Activated naive CD8-positive, alpha-beta T cell treated with anti-CD3 and anti-CD28 coated beads for 36 hours (primary cell): ENCODE data around the gene SPAG16. TPM values are rescaled to one million over a fixed set of nuclear protein-coding genes. Genes with fewer than 3 reads are reported as not detected.
"Not testable (repeated sequence)": the region's sequence is repeated elsewhere in the genome, so short reads cannot be mapped to it uniquely, and the experiment has no call there.

Experiments
- DNase-seq: peaks from one replicate; pipeline ENCODE4 v3.0.0; 2021
- H3K27ac Mint-ChIP-seq: one replicate; pipeline ENCODE4 v1.8.0; 2022; ENCODE audit warnings: mild to moderate bottlenecking, moderate library complexity, mixed read lengths
- H3K27me3 Mint-ChIP-seq: one replicate; pipeline ENCODE4 v1.8.0; 2022; ENCODE audit warnings: mild to moderate bottlenecking, mixed read lengths
- H3K36me3 Mint-ChIP-seq: one replicate; pipeline ENCODE4 v1.8.0; 2021; ENCODE audit warnings: mild to moderate bottlenecking, mixed read lengths
- H3K4me1 Mint-ChIP-seq: one replicate; pipeline ENCODE4 v1.8.0; 2021; ENCODE audit warnings: mixed read lengths
- H3K4me3 Mint-ChIP-seq: one replicate; pipeline ENCODE4 v1.8.0; 2022; ENCODE audit warnings: mild to moderate bottlenecking, moderate library complexity, mixed read lengths
- H3K9me3 Mint-ChIP-seq: one replicate; pipeline ENCODE4 v1.8.0; 2022; ENCODE audit warnings: mixed read lengths
- total RNA-seq, 2 experiments: library from RNA; stranded (reverse); gene quantifications; one replicate each; pipeline ENCODE4 v1.2.3, GENCODE V29; 2021

SPAG16 gene
- total RNA-seq, 2 experiments from 2014 or later = 9.9 to 11.6 TPM

DNA sequence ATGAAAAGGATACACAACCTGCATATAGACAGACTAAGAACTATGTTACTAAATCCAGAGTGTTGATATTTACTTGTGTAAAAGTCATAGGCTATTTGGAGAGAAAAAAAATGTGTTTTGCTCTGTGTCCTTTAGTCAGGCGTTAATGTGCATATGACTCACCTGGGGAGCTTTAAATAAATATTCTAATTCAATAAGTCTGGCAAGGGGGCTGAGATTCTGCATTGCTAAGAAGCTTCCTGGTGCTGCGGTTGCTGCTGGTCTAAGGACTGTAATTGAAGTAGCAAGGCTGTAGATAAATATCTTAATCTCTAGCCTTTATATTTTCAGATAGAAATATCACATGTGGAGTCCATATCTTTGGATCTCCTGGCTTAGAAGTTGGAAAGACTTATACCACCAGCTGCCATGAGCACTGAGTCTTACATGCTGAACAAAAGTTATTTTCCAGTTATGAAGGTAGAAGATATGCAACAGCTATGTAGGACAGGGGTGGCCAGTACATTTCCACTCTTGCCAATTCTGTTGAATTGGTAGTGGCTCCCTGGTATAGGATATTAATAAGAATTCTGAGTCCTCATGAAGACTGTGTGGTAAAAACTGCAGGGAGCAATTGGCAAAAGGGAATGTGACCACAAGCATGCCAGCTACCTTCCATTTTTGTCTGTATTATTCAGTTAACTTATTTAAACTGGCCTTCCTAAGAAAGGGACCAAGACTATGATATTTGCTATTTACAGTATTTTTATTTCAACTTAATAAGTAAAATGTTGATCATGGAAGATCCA is 4.8 kb downstream of the SPAG16 start:
- Mint-ChIP-seq H3K4me1 (peaks cover 17% of the 10 kb centered on the region), H3K27me3 (no peaks in the 10 kb centered on the region), H3K36me3 (peaks cover 9% of the 10 kb centered on the region), H3K27ac (no peak overlapping the region), H3K4me3 (no peak overlapping the region), H3K9me3 (no peaks in the 10 kb centered on the region)
- DNase-seq = no peak

DNA sequence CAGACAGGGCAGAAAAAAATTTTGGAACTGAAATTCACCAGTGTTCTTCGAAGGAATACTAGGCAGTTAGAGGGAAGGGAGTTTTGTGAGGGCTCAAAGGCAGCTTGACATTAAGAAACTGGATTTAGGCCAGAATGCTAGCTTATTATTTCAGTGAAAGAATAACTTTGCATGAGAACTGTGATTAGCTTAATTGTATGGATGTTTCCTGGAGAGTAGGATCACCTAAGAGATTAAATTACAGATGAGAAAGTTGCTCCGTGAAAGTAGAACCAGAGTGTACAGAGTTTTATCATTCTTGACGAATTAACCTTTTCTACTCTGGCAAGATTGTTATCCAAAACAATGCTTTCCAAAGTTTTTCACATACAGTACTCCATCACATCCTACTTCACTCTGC is 6.2 kb downstream of the SPAG16 start:
- Mint-ChIP-seq H3K4me3 (no peak overlapping the region), H3K4me1 (peaks cover 12% of the 10 kb centered on the region), H3K9me3 (no peaks in the 10 kb centered on the region), H3K27me3 (no peaks in the 10 kb centered on the region), H3K36me3 (peaks cover 9% of the 10 kb centered on the region), H3K27ac (no peak overlapping the region)
- DNase-seq = no peak

DNA sequence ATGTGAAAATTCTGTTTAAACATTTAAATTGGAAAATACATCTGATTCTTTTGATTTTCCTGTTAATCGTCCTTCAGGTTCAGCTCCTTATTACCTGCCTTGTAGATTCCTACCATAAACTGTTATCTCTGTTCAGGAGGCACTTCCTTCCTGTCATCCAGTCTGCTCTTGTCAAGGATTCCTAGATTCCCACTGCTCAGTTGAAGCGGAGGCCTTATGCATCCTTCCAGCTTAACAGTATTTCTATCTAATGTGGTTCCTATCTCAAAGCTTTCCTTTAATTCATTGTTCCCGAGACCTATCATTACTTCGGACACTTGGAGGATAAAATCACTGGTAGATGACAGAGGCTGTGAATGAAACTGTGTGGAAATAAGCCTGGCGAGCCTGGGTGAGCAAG is 12.0 kb downstream of the SPAG16 start:
- Mint-ChIP-seq H3K9me3 (no peaks in the 10 kb centered on the region), H3K27me3 (no peaks in the 10 kb centered on the region)

DNA sequence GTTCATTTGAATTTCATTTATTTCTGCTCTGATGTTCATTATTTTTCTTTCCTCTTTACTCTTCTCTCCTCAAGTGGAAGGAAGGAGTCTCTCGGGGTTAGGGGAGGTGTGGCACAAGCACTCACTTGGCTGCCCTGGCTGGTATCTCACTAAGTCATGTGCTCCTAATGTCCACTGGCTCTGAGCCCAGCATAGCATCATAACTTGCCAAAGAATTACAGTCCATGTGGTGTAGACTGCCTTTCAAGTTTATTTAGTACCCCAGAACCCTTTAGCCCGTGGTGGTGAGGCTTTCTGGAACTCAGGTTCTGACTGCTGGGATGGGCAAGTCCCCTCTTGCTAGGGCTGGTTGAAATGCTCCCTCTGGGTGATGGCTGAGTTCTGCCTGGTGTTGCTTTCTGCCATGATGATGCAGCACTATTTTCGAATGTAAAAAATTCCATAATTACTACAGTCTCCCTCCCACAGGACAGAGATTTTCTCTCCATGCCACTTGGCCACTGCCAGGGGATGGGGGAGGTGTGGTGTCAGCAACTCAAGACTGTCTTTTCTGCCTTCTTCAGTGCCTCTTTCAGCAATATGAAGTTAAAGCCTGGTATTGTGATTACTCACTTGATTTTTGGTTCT is 22.2 kb downstream of the SPAG16 start:
- no peaks in the 10 kb centered on the region for H3K27me3 Mint-ChIP-seq
- DNase-seq = no peak
- peaks cover 25% of the 10 kb centered on the region for H3K9me3 Mint-ChIP-seq
- H3K4me1 Mint-ChIP-seq = no peaks in the 10 kb centered on the region
- H3K36me3 Mint-ChIP-seq = peaks cover 55% of the 10 kb centered on the region
- no peak overlapping the region for H3K4me3 Mint-ChIP-seq
- H3K27ac Mint-ChIP-seq = no peak overlapping the region

More for the DNA sequence above, 12.0 kb downstream of the SPAG16 start:
- no peak overlapping the region for H3K27ac Mint-ChIP-seq
- H3K4me3 Mint-ChIP-seq = no peak overlapping the region
- H3K36me3 Mint-ChIP-seq = peaks cover 29% of the 10 kb centered on the region
- no peak for DNase-seq
- H3K4me1 Mint-ChIP-seq = no peaks in the 10 kb centered on the region

DNA sequence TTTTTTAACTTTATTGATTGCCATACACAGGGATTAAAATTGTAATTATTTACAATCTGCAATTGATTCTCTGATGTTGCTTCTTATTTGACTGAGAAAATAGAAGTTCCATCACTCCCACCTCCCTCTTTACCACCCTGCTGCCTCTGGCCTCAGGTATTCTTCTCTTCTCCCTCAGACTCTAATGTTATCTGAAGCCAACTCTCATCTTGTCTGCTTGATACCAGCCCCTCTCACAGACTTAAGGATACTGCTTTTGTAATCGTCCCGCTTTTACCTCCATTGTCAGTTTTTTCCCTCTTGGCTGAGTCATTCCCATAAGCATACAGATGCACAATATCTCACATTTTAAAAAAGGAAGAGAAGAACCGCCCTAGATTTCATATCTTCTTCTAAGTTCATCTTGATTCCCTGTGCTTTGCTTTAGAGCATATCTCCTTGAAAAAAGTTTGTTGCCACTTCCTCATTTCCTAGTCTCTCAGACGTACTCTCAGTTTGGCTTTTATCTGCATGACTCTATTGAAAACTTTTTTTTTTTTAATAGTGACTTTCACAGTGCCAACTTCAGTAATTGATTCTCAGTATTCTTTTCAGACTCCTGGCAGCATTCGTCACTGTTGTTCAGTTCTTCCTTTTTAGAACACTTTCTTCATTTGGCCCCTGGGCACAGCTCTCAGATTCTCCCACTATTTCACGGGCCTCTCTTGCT is 31.1 kb downstream of the SPAG16 start:
- no peak for DNase-seq
- Mint-ChIP-seq H3K4me1 (no peaks in the 10 kb centered on the region), H3K9me3 (no peaks in the 10 kb centered on the region), H3K27me3 (no peaks in the 10 kb centered on the region), H3K4me3 (no peak overlapping the region), H3K36me3 (peaks cover 25% of the 10 kb centered on the region), H3K27ac (no peak overlapping the region)

DNA sequence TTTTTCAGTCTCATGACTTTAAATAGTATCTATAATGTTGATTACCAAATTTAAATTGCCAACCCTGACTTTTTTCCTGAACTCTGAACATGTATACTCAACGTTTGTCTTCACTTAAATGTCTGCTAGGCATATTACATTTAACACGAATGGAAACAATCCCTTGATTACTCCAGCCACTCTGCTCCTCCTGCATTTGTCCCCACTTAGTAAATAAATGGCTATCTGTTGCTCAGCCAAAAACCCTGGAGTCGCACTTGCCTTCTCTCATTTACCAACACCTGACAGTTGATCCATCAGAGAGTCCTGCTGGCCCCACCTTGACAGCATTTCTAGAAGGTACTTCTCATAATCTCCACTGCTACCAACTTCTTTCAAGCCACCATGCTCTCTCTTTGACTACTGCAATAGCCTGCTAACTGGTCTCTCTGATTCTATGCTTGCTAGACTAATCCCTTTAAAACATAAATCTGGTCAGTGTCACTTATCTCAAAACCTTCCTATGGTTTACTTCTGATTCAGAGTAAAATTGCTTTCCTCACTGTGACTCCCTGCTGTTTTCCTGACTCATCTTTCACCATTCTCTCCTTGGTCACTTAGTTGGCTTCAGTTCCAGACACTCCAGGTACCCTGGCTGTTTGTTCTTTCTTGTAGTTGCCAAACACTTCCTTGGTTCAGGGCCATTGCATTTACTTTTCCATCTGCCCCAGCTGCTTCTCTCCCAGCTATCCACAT is 31.9 kb downstream of the SPAG16 start:
- no peak for DNase-seq
- Mint-ChIP-seq H3K4me3 (no peak overlapping the region), H3K27ac (no peak overlapping the region), H3K36me3 (peaks cover 25% of the 10 kb centered on the region), H3K9me3 (no peaks in the 10 kb centered on the region), H3K27me3 (no peaks in the 10 kb centered on the region), H3K4me1 (no peaks in the 10 kb centered on the region)

DNA sequence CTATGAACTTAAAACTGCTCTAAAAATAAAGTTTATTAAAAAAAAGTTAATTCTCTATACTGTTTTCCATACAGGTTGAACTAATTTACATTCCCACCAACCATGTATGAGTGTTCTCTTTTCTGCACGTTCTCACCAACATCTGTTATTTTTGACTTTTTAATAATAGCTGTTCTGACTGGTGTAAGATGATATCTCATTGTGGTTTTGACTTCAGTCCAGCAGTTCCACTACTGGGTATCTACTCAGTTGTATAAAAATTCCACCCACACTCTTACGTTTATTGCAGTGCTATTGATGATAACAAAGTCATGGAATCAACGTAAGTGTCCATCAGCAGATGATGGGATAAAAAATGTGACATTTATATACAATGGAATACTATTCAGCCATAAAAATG is 33.7 kb downstream of the SPAG16 start:
- peaks cover 4% of the 10 kb centered on the region for H3K9me3 Mint-ChIP-seq
- no peak overlapping the region for H3K4me3 Mint-ChIP-seq
- H3K4me1 Mint-ChIP-seq = no peaks in the 10 kb centered on the region
- no peaks in the 10 kb centered on the region for H3K27me3 Mint-ChIP-seq
- peaks cover 31% of the 10 kb centered on the region for H3K36me3 Mint-ChIP-seq
- DNase-seq = no peak
- no peak overlapping the region for H3K27ac Mint-ChIP-seq

DNA sequence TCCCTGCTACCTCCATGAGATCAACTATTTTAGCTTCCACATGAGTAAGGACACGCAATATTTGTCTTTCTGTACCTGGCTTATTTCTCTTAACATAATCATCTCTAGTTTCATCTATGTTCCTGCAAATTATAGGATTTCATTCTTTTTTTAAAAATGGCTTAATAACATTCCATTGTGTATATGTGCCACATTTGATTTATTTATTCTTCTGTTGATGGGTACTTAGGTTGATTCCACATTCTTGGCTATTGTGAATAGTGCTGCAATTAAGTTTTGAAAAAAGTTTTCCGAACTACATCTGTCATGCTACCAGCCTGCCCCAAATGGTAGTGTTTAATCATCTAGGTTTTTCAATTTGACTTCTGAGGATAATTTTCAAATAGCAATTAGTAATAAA is 36.3 kb downstream of the SPAG16 start:
- Mint-ChIP-seq H3K4me1 (no peaks in the 10 kb centered on the region), H3K27me3 (no peaks in the 10 kb centered on the region), H3K9me3 (peaks cover 9% of the 10 kb centered on the region), H3K36me3 (peaks cover 45% of the 10 kb centered on the region), H3K27ac (no peak overlapping the region), H3K4me3 (no peak overlapping the region)
- DNase-seq = no peak

DNA sequence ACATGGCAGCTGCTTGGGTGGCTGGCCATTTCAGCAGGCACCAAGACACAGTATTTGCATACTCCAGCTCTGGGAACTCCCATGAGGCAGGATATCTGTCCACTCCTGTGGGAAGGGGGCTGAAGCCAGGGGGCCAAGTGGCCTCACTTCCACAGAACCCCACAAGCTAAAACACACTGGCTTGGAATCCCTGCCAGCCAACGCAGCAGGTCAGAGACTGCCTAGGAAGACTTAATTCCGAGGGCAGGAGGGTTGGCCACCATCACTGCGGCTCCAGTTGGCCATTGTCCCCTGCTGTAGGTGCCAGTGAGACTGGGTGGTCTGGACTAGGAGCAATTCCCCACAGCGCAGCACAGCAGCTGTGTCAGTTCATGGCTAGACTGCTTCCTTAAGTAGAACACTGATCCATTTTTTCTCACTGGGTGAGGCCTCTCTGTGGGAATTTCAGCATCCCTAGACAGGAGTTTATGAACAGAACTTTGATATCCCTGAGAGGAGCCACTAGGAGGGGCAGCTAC is 52.0 kb downstream of the SPAG16 start:
- Mint-ChIP-seq H3K4me1 (no peaks in the 10 kb centered on the region), H3K27ac (no peak overlapping the region), H3K4me3 (no peak overlapping the region), H3K36me3 (peaks cover 2% of the 10 kb centered on the region), H3K9me3 (peaks cover 39% of the 10 kb centered on the region), H3K27me3 (no peaks in the 10 kb centered on the region)
- DNase-seq = no peak

DNA sequence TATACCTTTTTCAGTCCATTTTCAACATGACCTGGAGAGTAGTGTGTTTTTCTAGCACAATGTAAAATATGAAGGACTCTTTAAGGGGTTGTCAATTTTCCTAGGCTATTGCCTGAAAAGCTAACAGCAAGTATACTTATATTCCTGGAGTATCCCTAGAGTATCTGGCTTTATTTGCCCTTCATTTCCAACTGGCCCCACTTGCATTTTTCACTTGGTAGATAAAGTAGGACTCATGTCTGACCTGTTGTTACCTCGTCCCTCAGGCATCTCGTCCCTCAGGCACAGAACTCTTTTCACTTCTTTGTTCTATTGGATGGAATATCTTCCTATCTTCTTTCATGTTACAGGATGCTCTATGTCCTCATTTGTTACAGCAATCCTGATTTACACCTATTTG is 69.2 kb downstream of the SPAG16 start:
- H3K27me3 Mint-ChIP-seq = no peaks in the 10 kb centered on the region
- H3K27ac Mint-ChIP-seq = no peak overlapping the region
- H3K9me3 Mint-ChIP-seq = peaks cover 11% of the 10 kb centered on the region
- no peak for DNase-seq
- H3K4me1 Mint-ChIP-seq = no peaks in the 10 kb centered on the region
- H3K4me3 Mint-ChIP-seq = no peak overlapping the region
- peaks cover 11% of the 10 kb centered on the region for H3K36me3 Mint-ChIP-seq

DNA sequence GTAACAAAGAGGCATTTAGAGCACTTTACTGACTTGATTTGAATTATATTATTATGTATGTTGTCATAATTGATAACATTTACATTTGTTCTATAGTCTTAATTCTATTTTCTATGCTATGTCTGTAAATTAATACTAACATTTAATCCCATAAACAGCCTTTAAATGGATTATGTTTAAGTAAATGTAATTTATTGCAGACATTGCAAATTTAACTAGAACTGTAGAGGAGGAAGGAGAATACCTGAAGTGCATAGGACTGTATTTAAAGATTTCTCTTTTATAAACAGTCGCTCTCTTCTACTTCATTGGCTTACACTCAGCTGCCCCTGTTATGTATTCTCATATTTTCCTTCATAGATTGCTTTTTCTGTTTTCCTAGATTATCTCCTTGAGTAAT is 92.4 kb downstream of the SPAG16 start:
- Mint-ChIP-seq H3K4me1 (no peaks in the 10 kb centered on the region), H3K9me3 (no peaks in the 10 kb centered on the region), H3K27ac (no peak overlapping the region), H3K27me3 (no peaks in the 10 kb centered on the region), H3K36me3 (no peaks in the 10 kb centered on the region), H3K4me3 (no peak overlapping the region)
- DNase-seq = no peak

DNA sequence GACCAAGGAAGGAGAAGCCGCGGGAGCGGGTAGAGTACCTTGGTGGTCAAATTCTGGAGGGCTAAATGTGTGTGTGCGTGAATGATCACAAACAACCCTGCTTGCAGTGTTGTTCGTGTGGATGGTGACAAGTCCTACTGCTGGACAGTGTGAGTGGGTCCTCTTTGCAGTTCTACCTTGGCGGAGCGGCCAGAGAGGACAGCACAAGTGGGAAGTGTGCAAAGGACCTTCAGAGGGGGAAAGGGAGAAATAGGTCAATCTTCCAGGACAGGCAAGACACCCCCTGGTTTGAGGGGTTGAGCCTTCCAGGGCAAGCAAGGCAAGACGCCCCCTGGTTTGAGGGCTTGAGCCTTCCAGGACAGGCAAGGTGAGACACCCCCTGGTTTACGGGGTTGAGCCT is 122.8 kb downstream of the SPAG16 start:
- not testable (repeated sequence) for DNase-seq, H3K27ac Mint-ChIP-seq, H3K36me3 Mint-ChIP-seq, H3K4me3 Mint-ChIP-seq, H3K9me3 Mint-ChIP-seq, H3K4me1 Mint-ChIP-seq
- H3K27me3 Mint-ChIP-seq = peaks cover 12% of the 10 kb centered on the region

DNA sequence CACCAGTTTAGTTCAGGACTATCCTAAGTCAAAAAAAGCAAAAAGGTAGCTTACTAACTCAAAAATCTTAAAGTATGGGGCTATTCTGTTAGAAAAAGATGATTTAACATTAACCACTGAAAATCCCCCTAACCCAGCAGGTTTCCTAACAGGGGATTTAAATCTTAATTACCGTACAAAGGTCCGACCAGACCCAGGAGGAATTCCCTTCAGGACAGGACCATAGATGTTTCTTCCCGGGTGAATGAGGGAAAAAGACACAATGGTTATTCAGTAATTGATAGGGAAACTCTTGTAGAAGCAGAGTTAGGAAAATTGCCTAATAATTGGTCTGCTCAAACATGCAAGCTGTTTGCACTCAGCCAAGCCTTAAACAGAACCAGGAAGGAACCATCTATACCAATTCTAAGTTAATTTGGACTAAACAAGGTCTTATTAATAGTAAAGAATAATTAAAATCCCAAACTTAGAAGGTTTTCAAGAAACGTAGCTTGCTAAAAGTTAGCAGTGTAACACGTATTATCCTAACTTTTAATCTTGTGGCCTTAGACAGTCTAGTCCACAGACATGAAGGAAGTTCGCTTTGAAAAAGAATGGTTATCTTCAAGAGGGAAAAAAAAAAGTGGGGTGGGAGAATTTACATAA is 124.3 kb downstream of the SPAG16 start:
- H3K9me3 Mint-ChIP-seq, H3K4me3 Mint-ChIP-seq, H3K36me3 Mint-ChIP-seq, DNase-seq, H3K27ac Mint-ChIP-seq, H3K4me1 Mint-ChIP-seq: not testable (repeated sequence)
- H3K27me3 Mint-ChIP-seq = peaks cover 12% of the 10 kb centered on the region

DNA sequence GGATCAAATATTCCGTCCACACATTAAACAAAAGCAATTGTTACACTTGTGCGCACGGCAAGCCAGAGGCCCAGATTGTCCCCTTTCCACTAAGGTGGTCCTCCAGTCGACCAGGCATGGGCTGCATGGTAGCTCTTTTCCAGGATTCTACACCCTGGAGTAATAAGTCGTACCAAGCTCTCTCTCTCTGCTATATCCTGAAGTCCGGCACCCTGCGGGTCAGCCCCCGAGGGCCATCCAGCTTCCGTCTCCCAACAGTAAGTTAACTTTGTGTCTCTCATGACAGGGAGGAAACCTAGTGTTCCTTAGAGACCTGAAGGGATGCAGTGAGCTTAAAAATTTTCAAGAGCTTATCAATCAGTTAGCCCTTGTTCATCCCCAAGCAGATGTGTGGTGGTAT is 126.4 kb downstream of the SPAG16 start:
- not testable (repeated sequence) for H3K36me3 Mint-ChIP-seq, H3K4me1 Mint-ChIP-seq, DNase-seq, H3K27ac Mint-ChIP-seq, H3K27me3 Mint-ChIP-seq, H3K4me3 Mint-ChIP-seq, H3K9me3 Mint-ChIP-seq
